ENCODE data around the gene DLK1.

DNA sequence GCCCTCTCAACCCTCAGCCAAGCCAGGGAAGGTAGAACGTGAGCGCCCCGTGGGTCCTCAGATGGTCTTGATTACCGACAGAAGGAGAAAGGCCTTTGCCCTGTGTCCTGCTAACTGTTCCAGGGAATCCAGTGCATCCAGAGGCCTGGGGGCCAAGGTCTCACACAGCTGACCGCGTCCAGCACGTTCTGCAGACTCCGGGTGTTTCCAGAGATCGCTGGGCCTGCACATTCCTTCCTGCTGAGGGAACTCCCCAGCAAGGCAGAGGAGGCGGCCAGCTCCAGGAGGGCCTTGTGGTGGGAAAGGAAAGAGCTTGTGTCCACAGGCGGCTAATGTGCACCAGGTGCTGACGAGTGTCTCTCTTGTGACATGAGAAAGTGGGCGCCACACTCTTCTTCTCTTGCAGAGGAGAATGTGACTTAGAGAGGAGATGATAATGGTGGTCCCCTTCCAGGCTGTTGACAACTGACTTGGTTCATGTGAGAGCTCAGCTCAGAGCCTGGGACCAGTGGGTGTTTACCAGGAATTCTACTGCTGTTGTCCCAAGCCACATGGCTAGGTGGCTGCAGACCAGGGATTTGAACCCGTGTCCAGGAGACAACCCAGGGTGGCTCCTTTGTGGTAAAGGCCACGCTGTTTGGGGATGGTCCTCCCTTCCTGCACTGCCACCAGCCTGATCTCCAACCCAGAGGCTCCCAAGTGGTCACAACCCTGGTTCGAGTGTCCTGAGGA lies 46.8 kb upstream of the DLK1 start:
- TF ChIP-seq EZH2 (IDR thresholded peaks at IDR 0.05): no peak
- TF ChIP-seq POLR2AphosphoS5 (IDR thresholded peaks at IDR 0.05; ENCODE audit: borderline replicate concordance, low read depth, low read length): no peak

Measured in SK-N-MC (cell line).